OCI-LY1 (cell line): ENCODE data around the gene SMYD3.

Experiments
- CTCF ChIP-seq: fragments of 200-600 bp; sonication (generic), shearing (Covaris generic); IDR thresholded peaks from 2 replicates; pipeline ENCODE4 v1.5.1; 2017; ENCODE audit warnings: mild to moderate bottlenecking, antibody characterized with exemption, low read length, moderate library complexity, mixed read lengths
- EZH2 ChIP-seq: fragments of 200-600 bp; sonication (generic), shearing (Covaris generic); IDR thresholded peaks from 2 replicates; pipeline ENCODE4 v1.8.0; 2017; ENCODE audit warnings: borderline replicate concordance, mixed run types, mild to moderate bottlenecking, antibody characterized with exemption, low read length, moderate library complexity, mixed read lengths

GRCh38 chr1:246444617-246445016, 62.5 kb downstream of the SMYD3 start:
- TF ChIP-seq CTCF (no peak), EZH2 (no peak)
